ENCODE data around the gene RAMAC.

- TF ChIP-seq CTCF (IDR thresholded peaks at IDR 0.05) (no peak), POLR2A (IDR thresholded peaks at IDR 0.05) (no peak), POLR2AphosphoS5 (IDR thresholded peaks at IDR 0.05) (no peak)
Observed at GRCh38 chr15:82972990-82973389, 13.0 kb upstream of the RAMAC start.
